Mesothelial cell of epicardium (in vitro differentiated cells): ENCODE measurements around the gene ZNF761. TPM values are rescaled to one million over a fixed set of nuclear protein-coding genes. Genes with fewer than 3 reads are reported as not detected.
"Not testable (repeated sequence)": the region's sequence is repeated elsewhere in the genome, so short reads cannot be mapped to it uniquely, and the experiment has no call there.

Source experiments
- DNase-seq, 2 experiments: peaks; one replicate each; pipeline ENCODE4 v3.0.0; 2021; ENCODE audit warnings: low spot score in 2 of 2; ENCODE audit not compliant: unreplicated experiment in 2 of 2
- H3K27ac Mint-ChIP-seq: 2 replicates; pipeline ENCODE4 v1.8.0; 2021; ENCODE audit warnings: mixed read lengths
- H3K27me3 Mint-ChIP-seq: 2 replicates; pipeline ENCODE4 v1.8.0; 2021; ENCODE audit warnings: low read depth, mixed read lengths
- H3K36me3 Mint-ChIP-seq: 2 replicates; pipeline ENCODE4 v1.8.0; 2021; ENCODE audit warnings: mixed read lengths
- H3K4me1 Mint-ChIP-seq: 2 replicates; pipeline ENCODE4 v1.8.0; 2021; ENCODE audit warnings: mixed read lengths
- H3K4me3 Mint-ChIP-seq: 2 replicates; pipeline ENCODE4 v1.8.0; 2021; ENCODE audit warnings: mild to moderate bottlenecking, moderate library complexity, mixed read lengths
- H3K9me3 Mint-ChIP-seq: 2 replicates; pipeline ENCODE4 v1.8.0; 2021; ENCODE audit warnings: mixed read lengths
- total RNA-seq: library from RNA; stranded (reverse); gene quantifications from 3 replicates; pipeline ENCODE4 v1.2.1, GENCODE V29; 2021
- TF ChIP-seq, protein P1 (sequence below): fragments of 200-600 bp; sonication (generic); IDR thresholded peaks from one replicate; pipeline ENCODE4 v1.5.0; 2021; ENCODE audit warnings: antibody characterized with exemption; ENCODE audit not compliant: unreplicated experiment

Gene ZNF761
- total RNA-seq, 1 donor from 2014 or later: 16.2 TPM

- H3K27ac Mint-ChIP-seq, H3K27me3 Mint-ChIP-seq, H3K9me3 Mint-ChIP-seq, H3K36me3 Mint-ChIP-seq, DNase-seq: not testable (repeated sequence)
- H3K4me1 Mint-ChIP-seq: peaks cover 15% of the 10 kb centered on the region
- peak overlapping the region; percentile 51 for H3K4me3 Mint-ChIP-seq
These were observed 72.5 kb downstream of the ZNF761 start for GRCh38 chr19:53504365-53504703.

DNA sequence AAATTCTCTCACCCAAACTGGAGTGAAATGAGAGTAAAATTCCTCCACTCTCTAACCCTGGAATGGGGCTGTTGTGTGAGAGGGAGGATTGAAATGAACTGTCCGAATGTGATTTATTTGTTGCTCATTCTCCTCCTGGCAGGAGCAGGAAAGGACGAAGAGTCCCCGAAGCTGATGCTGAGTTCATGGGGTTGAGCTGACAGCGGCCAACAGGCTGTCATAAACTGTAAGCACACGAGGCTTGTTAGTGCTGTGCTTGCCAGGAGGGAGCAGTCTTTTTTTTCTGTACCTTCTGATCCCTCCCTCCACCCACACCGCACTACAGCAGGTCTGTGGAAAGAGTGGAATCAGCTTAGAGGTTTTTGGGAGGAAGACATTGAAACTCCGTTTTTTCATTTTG lies 73.1 kb downstream of the ZNF761 start:
- peak overlapping the region; percentile 51 for H3K4me3 Mint-ChIP-seq
- TF ChIP-seq, protein P1, sequence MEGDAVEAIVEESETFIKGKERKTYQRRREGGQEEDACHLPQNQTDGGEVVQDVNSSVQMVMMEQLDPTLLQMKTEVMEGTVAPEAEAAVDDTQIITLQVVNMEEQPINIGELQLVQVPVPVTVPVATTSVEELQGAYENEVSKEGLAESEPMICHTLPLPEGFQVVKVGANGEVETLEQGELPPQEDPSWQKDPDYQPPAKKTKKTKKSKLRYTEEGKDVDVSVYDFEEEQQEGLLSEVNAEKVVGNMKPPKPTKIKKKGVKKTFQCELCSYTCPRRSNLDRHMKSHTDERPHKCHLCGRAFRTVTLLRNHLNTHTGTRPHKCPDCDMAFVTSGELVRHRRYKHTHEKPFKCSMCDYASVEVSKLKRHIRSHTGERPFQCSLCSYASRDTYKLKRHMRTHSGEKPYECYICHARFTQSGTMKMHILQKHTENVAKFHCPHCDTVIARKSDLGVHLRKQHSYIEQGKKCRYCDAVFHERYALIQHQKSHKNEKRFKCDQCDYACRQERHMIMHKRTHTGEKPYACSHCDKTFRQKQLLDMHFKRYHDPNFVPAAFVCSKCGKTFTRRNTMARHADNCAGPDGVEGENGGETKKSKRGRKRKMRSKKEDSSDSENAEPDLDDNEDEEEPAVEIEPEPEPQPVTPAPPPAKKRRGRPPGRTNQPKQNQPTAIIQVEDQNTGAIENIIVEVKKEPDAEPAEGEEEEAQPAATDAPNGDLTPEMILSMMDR: no peak
- no peaks in the 10 kb centered on the region for H3K9me3 Mint-ChIP-seq
- H3K36me3 Mint-ChIP-seq: no peaks in the 10 kb centered on the region
- H3K27me3 Mint-ChIP-seq: no peaks in the 10 kb centered on the region
- peaks cover 15% of the 10 kb centered on the region for H3K4me1 Mint-ChIP-seq
- peak overlapping the region; percentile 50 for H3K27ac Mint-ChIP-seq
- DNase-seq: no peak

- H3K27me3 Mint-ChIP-seq: no peaks in the 10 kb centered on the region
- no peak overlapping the region for H3K27ac Mint-ChIP-seq
- TF ChIP-seq, protein P1: no peak
- peaks cover 16% of the 10 kb centered on the region for H3K4me1 Mint-ChIP-seq
- no peaks in the 10 kb centered on the region for H3K36me3 Mint-ChIP-seq
- H3K4me3 Mint-ChIP-seq: no peak overlapping the region
- no peaks in the 10 kb centered on the region for H3K9me3 Mint-ChIP-seq
- no peak for DNase-seq
These were observed 74.9 kb downstream of the ZNF761 start for GRCh38 chr19:53506728-53507127.

Other genes with a start within 250 kb of the ZNF761 start
- gene ZNF665, start 238.6 kb upstream of the ZNF761 start, total RNA-seq: 8.8 to 9.8 TPM (median 8.9 TPM) in 3 replicates
- 50.2 to 53.4 TPM (median 51.7 TPM) in 3 replicates for gene ZNF677, start 177.1 kb upstream of the ZNF761 start, total RNA-seq
- 0.20 TPM in 1 of 3 replicates, not detected in the others for gene VN1R2, start 173.7 kb upstream of the ZNF761 start, total RNA-seq
- gene VN1R4, start 164.3 kb upstream of the ZNF761 start, total RNA-seq: not detected in 3 replicates
- 7.5 to 7.7 TPM (median 7.7 TPM) in 3 replicates for gene ZNF845, start 98.2 kb upstream of the ZNF761 start, total RNA-seq
- gene ZNF525, start 66.3 kb upstream of the ZNF761 start, total RNA-seq: 20.2 to 23.5 TPM (median 20.5 TPM) in 3 replicates
- gene ZNF765, start 36.8 kb upstream of the ZNF761 start, total RNA-seq: 15.5 to 17.7 TPM (median 16.1 TPM) in 3 replicates
- 5.4 to 6.1 TPM (median 6.0 TPM) in 3 replicates for gene ZNF813, start 35.7 kb downstream of the ZNF761 start, total RNA-seq
- 17.6 to 19.5 TPM (median 19.4 TPM) in 3 replicates for gene ZNF331, start 106.2 kb downstream of the ZNF761 start, total RNA-seq
- gene DPRX, start 200.0 kb downstream of the ZNF761 start, total RNA-seq: not detected in 3 replicates